ENCODE data around the gene ZNF343.
"Not testable (repeated sequence)": the region's sequence is repeated elsewhere in the genome, so short reads cannot be mapped to it uniquely, and the experiment has no call there.

ZNF343 gene

DNA sequence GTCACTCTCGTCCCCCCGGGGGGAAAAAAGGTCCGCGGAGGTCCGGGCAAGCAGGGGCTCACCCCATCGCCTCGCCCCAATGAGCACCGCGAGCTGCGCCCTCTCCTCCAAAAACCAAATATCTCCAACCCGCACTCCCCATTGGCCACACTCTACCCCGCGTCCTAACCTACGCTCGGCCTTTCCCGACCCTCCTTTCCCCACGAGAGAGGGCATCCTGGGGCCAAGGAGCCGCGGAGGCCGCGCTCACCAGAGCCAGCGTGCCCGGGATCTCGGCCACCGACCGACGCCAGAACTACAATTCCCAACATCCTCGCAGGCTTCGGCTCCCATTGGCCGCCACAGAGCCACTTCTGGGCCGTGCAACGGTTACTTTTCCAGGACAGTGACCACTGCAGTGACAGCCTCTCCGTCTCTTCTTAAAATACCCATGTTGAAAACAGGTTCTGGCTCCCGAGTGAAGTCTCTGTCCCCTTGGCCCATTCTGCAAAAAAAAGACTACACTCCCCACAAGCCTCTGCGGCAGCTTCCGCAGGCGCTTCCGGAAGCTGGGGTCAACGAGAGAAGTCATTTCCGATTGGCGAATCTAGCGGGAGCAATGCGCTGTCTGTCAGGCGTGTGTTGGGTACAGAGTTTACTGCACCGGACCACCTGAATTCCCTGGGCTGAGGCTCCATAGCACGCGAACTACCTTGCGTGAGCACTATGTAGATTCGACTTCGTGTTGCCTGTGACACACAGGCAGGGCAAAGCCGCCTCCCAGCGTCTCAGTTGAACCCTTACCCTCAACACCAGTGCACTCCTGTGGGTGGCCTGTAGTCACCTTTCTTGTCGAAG lies at the start of gene ZNF343:
Gene ZNF343, minus strand, starts transcription at position 285 of the 837 bp plus-strand sequence. CDS start 15,020 bp downstream, outside the sequence.
- DNase-seq (ENCODE audit: low spot score) = peak; percentile 88

- DNase-seq (ENCODE audit: low spot score) = no peak
These were observed 49.3 kb upstream of the ZNF343 start for GRCh38 chr20:2557873-2558580.

DNA sequence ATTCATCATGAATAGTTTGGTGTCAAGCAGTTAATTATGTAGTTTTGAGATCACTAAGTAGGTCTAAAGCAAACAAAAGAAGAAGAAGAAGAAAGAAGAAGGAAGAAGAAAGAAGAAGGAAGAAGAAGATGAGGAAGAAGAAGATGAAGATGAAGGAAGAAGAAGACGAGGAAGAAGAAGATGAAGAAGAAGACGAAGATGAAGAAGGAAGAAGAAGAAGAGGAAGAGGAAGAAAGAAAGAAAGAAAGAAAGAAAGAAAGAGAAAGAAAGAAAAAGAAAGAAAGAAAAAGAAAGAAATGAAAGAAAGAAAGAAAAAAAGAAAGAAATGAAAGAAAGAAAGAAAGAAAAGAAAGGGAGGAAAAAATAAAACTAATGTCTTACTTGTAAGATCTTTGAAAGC lies 36.9 kb upstream of the ZNF343 start:
- no peak for DNase-seq (ENCODE audit: low spot score)

DNA sequence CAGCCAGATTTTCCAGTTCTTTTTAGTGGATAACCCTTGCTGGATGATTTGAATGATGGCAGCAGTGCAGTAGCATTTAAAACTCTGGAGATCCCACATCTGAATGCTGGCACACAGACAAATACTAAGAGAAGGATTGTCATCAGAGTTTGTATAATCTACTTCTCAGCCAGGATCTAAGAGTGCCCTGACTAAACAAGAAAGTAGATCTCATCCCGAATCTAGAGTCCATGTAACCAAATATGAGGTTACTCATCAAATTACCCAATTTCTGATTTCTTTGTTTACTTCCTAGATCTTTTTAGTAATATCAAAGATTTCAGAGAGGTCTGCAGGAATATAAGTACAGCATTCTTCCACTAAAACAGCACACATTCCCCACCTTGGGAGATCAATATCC lies 35.5 kb upstream of the ZNF343 start:
- no peak for DNase-seq (ENCODE audit: low spot score)

- no peak for DNase-seq (ENCODE audit: low spot score)
These were observed 33.6 kb upstream of the ZNF343 start for GRCh38 chr20:2542361-2542760.

DNA sequence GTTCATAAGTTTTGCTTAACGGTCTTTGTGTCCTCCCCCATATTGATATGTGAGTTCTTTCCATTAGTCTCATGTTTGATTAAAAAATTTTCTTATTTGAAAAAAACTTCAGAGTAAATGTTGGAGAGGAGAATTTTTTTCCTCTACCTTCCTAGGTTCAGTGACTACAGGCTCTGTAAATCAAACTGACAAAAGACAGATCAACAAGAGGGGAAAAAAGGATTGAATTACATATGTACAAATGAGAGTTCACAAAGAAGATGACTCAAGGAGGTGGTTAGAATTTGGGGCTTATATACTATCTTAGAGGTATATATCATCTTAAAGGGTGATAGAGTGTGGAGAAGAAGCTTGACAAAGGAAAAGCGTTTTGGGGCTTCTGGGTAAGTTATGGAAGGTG lies 33.2 kb upstream of the ZNF343 start:
- no peak for DNase-seq (ENCODE audit: low spot score)

DNA sequence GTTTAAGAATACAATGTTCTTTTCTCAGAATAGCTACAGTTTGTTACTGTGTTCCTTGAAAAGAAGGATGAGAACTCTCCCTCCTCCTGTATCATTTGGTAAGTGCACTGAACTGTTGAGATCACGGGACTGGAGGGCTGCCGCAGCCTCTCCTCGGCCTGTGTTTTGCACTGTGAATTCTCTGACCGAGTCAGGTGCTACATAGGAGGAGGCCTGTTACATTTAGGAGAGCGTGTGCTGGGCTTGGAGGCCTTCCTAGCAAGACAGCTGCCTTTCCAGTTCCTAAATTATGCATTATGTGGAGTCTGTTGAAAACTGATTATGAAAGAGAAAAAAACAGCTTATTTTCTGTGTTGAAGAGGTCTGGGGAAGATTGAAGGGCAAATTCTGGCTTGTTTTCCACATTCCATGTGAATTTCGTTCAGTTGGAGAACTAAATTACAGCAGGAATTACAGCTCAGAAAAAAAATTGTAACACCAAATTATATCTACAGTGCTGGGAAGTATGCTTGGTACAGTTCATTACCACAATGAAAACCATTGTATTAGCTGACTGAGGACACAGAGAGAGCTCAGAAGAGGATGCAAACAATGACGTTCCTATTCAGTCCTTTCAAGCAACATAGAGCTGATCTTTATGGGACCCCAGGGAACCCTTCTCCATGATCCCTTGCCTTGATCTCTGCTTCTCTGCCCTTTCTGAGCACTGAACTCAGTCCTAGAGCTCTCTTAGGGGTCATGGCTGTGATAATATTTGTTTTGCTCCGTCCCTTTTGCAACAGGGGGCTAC lies 30.4 kb upstream of the ZNF343 start:
- peak; percentile 91 for DNase-seq (ENCODE audit: low spot score)

GRCh38 chr20:2538356-2538755 lies 29.6 kb upstream of the ZNF343 start:
- DNase-seq (ENCODE audit: low spot score) = no peak

DNA sequence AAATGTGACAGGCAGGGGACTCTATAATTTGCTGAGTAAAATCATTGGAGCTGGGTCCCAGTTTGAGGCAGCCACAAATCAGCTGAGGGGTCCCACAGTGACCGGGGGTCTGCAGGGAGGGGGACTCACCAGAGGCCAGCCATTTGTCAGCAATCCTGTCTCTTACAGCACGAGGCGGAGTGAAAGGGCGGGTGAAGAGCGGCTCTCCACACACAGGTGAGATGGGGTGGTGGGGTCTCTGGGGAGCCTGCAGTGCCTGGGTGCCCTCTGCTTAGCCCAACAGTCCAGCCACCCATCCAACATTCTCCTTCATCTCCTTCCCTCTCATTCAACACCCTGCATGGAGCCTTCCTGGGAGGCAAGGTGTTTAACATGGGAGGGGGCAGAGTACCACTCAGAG lies 28.4 kb upstream of the ZNF343 start:
- DNase-seq (ENCODE audit: low spot score) = no peak

DNA sequence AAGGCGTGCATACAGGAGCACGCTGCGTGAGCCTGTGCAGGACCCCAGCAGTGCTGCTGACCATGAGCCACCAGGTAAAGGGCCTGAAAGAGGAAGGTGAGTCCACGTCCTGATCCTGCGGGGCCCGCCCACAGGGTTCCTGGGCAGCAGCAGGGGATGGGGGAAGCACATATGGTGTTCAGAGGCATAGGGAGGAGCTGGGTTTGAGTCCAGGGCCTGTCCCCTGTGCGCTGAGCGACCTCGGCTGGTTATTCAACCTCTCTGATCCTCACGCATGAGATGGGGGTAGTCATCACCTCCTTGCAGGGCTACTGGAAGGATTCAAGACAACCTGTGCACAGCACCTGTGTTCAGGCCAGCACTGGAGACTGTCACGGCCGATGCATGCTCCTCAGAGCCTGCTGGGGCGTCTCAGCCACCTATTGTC lies 27.9 kb upstream of the ZNF343 start, which contains the start of gene TMC2:
Gene TMC2, plus strand, starts transcription at position 14 of the 427 bp plus-strand sequence. Its CDS starts 49 bp downstream, at position 63.
- DNase-seq (ENCODE audit: low spot score) = no peak

GRCh38 chr20:2535711-2536559 lies 27.2 kb upstream of the ZNF343 start:
- DNase-seq (ENCODE audit: low spot score) = no peak

DNA sequence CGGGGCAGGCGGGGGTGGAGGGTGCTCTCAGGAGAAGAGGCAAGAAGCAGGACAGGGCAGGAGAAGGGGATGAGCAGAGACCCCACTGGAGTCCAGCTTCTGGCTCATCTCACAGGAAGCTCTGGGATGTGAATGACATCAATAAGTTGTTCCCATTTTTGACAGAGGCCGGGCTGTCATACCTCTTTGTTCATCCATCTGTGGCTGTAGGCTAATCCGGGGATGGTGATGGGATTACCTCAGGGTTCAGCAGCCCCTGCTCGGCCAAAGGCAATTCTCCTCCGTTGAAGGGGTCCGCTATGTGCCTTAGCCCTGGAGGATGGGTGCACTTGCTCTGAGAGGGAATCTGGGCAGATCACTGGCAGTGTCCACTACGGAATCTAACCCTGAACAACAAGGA lies 24.4 kb upstream of the ZNF343 start:
- DNase-seq (ENCODE audit: low spot score) = no peak

DNA sequence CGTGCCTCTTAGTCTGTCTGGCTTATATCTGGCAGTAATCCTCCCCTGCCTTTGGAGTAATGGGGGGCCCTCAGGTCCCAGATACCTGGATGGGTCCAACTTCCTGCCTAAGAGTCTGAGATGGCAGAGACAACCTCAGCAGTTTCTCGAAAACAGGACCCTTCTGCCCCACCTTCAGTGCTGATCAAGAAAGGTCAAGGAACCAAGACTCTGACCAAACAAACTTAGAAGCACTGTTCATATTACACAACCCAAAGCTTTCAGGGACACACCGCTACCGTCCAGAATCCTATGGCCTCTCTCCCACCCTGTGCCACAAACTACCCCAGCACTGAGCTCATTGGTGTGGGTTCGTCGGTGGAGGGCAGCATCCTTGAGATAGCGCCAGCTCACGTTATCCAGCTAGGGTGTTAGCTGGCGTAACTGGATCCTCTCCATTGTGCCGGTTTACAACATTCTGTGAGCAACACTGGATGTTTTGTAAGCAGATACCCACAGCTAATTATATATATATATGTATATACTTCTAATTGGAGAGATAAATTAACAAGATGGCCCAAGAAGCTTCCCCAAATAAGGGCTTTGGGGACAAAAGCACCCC lies 20.1 kb upstream of the ZNF343 start:
- no peak for DNase-seq (ENCODE audit: low spot score)

GRCh38 chr20:2527762-2528161 lies 19.0 kb upstream of the ZNF343 start:
- DNase-seq (ENCODE audit: low spot score) = no peak

GRCh38 chr20:2526218-2526583 lies 17.5 kb upstream of the ZNF343 start:
- DNase-seq (ENCODE audit: low spot score) = not testable (repeated sequence)

DNA sequence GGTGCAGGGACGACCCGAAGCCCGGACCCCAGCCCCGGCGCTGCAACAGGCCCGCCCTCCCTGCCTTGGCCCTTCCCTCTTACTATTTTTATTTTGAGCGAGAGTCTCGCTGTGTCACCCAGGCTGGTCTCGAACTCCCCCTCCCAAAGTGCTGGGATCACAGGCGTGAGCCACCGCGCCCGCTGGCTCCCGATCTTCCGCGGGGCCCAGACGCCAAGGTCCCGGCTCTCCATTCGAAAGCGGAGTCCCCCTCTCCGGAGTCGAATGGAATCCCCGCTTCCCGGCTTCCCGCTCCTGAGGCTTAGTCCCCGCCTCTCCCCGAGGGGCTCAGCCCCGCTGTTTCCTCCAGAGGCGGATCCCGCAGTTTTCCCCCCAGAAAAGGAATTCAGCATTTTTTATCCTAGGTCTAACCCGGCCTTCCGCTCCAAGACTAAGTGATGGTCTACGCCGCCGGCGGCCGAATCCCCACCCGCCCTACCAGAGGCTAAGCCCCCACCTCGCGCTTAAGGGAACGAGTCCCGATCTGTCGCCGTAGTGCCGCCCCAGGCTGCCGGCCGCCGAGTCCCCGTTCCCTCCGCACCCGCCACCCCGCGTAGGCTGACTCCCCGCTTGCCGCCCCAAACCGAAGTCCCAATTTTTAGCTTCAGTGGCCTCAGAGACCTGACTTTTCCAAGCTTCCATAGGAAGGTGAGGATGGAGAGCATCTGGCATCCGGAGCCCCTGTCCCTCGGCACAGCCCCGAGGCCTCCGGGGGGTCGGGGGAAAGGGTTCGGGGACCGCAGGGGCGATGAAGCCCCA lies 16.2 kb upstream of the ZNF343 start:
- peak; percentile 20 for DNase-seq (ENCODE audit: low spot score)

DNA sequence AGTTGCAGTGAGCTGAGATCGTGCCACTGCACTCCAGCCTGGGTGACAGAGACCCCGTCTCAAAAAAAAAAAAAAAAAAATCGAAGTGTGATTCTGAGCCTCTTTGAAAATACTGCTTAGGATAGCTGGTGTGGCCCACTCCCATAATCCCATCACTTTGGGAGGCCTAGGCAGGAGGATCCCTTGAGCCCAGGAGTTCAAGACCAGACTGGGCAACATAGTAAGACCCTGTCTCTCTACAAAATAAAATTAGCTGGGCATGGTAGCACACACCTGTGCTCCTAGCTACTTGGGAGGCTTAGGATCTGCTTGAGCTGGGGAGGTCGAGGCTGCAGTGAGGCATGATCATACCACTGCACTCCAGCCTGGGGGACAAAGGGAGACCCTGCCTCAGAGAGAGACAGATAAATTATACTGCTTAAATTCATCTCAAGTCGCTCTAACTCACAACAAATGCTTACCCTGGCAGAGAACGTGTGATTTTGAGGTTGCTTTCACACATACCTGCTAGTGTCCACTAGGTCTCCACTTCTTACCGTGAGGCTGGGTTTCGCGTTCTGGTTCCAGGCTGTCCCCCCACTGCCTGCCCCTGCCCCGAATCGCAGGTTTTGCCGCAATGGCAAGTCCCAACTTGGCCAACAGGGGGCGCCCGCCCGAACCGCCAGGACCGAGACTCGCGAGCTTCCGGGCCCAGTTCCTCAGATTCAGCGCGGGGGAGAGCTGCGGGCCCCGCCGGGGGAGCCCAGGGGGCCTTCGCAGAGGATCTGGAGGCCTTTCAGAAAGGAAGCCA lies 15.4 kb upstream of the ZNF343 start:
- peak; percentile 82 for DNase-seq (ENCODE audit: low spot score)

GRCh38 chr20:2522826-2523429 lies 14.2 kb upstream of the ZNF343 start:
- DNase-seq (ENCODE audit: low spot score) = not testable (repeated sequence)

Measured in globus pallidus (tissue), 1 donor.